HepG2 (cell line): ENCODE results near the gene C20orf96. TPM values are rescaled to one million over a fixed set of nuclear protein-coding genes. Genes with fewer than 3 reads are reported as not detected.
A peak's percentile ranks its signal among the peaks of the same experiment; 100 is the strongest.

Experiments
- FOXC1 ChIP-seq: sonication (generic); formaldehyde crosslinking; IDR thresholded peaks from 2 replicates; pipeline ENCODE4 v1.8.0; 2022; ENCODE audit warnings: mild to moderate bottlenecking, missing genetic modification reagents, borderline replicate concordance
- FOXP1 ChIP-seq, 2 experiments: fragments of 450-650 bp in 1 of 2; IDR thresholded peaks; 2 replicates each; pipeline ENCODE4 v1.6.1; 2017 to 2018; ENCODE audit warnings: antibody characterized with exemption in 1 of 2
- KMT2A ChIP-seq: sonication (generic); formaldehyde crosslinking; IDR thresholded peaks from 2 replicates; pipeline ENCODE4 v1.4.0; 2020; ENCODE audit warnings: missing genetic modification reagents
- MBD4 ChIP-seq: IDR thresholded peaks from 2 replicates; pipeline ENCODE4 v1.6.1; 2012; ENCODE audit warnings: low read length, inconsistent platforms, borderline replicate concordance
- MTA1 ChIP-seq: sonication (generic); formaldehyde crosslinking; IDR thresholded peaks from 2 replicates; pipeline ENCODE4 v1.4.0; 2020; ENCODE audit warnings: missing genetic modification reagents, mild to moderate bottlenecking, borderline replicate concordance
- NCOA1 ChIP-seq: sonication (generic); formaldehyde crosslinking; IDR thresholded peaks from 2 replicates; pipeline ENCODE4 v1.9.0; 2021; ENCODE audit warnings: missing genetic modification reagents
- SP2 ChIP-seq: sonication (generic); formaldehyde crosslinking; IDR thresholded peaks from 2 replicates; pipeline ENCODE4 v1.5.1; 2020; ENCODE audit warnings: mild to moderate bottlenecking, missing genetic modification reagents
- TRIM24 ChIP-seq: sonication (generic); formaldehyde crosslinking; IDR thresholded peaks from 2 replicates; pipeline ENCODE4 v1.8.0; 2022; ENCODE audit warnings: mild to moderate bottlenecking, missing genetic modification reagents
- ZFP36L1 ChIP-seq: sonication (generic); formaldehyde crosslinking; IDR thresholded peaks from 2 replicates; pipeline ENCODE4 v1.8.0; 2022; ENCODE audit warnings: mild to moderate bottlenecking, missing genetic modification reagents, moderate library complexity
- ZNF10 ChIP-seq: sonication (generic); formaldehyde crosslinking; IDR thresholded peaks from 2 replicates; pipeline ENCODE4 v1.4.0; 2020; ENCODE audit warnings: mild to moderate bottlenecking, low read depth, missing genetic modification reagents, borderline replicate concordance
- ZNF143 ChIP-seq: sonication (generic); formaldehyde crosslinking; IDR thresholded peaks from 2 replicates; pipeline ENCODE4 v1.4.0; 2020; ENCODE audit warnings: missing genetic modification reagents
- ZNF207 ChIP-seq: fragments of 450-650 bp; IDR thresholded peaks from 2 replicates; pipeline ENCODE4 v1.6.1; 2016; ENCODE audit warnings: antibody characterized with exemption, borderline replicate concordance
- ZNF567 ChIP-seq: sonication (generic); formaldehyde crosslinking; IDR thresholded peaks from 2 replicates; pipeline ENCODE4 v1.8.1; 2023; ENCODE audit warnings: mild to moderate bottlenecking, missing genetic modification reagents, borderline replicate concordance
- ZNF629 ChIP-seq: sonication (generic); formaldehyde crosslinking; conservative IDR thresholded peaks from 2 replicates; pipeline ENCODE4 v1.5.0; 2020; ENCODE audit warnings: missing genetic modification reagents
- polyA plus RNA-seq, 8 experiments: library from polyadenylated mRNA; depleted of rRNA in 3 of 8; stranded (reverse) in 7 of 8; unstranded in 1 of 8; fragments of >200 nt; fragmentation: Illumina TruSeq in 4 of 8; extraction: Trizol in 4 of 8; gene quantifications; 2 replicates each; pipeline versions ENCODE4 v1.2.1 to v1.2.3, GENCODE V29; 2011 to 2016; ENCODE audit warnings: low read depth in 4 of 8, missing spikeins in 1 of 8, mixed read lengths in 1 of 8; ENCODE audit not compliant: insufficient read depth in 1 of 8
- total RNA-seq, 5 experiments: library from RNA; depleted of rRNA; stranded (reverse); fragments of >200 nt; fragmentation: Illumina TruSeq; extraction: Trizol; gene quantifications; 2 replicates each; pipeline ENCODE4 v1.2.3, GENCODE V29; 2016; ENCODE audit warnings: low read depth in 1 of 5
- TF ChIP-seq, protein P1 (sequence below): sonication (generic); IDR thresholded peaks from 2 replicates; pipeline ENCODE4 v1.6.1; 2016; ENCODE audit warnings: low read depth, borderline replicate concordance
- TF ChIP-seq, protein P2 (sequence below): IDR thresholded peaks from 2 replicates; pipeline ENCODE4 v1.6.1; 2016; ENCODE audit warnings: low read depth
- TF ChIP-seq, protein P3 (sequence below): sonication (generic); formaldehyde crosslinking; IDR thresholded peaks from 2 replicates; pipeline ENCODE4 v1.4.0; 2020; ENCODE audit warnings: missing genetic modification reagents
- TF ChIP-seq, protein P4 (sequence below): sonication (generic); formaldehyde crosslinking; IDR thresholded peaks from 2 replicates; pipeline ENCODE4 v1.9.0; 2021; ENCODE audit warnings: mild to moderate bottlenecking, missing genetic modification reagents

Gene C20orf96
- total and polyA plus RNA-seq, 2 of the 13 experiments (the other 11 are each of a cell fraction or from before 2014, with no cell fraction given), result 3.8 to 20.6 TPM

DNA sequence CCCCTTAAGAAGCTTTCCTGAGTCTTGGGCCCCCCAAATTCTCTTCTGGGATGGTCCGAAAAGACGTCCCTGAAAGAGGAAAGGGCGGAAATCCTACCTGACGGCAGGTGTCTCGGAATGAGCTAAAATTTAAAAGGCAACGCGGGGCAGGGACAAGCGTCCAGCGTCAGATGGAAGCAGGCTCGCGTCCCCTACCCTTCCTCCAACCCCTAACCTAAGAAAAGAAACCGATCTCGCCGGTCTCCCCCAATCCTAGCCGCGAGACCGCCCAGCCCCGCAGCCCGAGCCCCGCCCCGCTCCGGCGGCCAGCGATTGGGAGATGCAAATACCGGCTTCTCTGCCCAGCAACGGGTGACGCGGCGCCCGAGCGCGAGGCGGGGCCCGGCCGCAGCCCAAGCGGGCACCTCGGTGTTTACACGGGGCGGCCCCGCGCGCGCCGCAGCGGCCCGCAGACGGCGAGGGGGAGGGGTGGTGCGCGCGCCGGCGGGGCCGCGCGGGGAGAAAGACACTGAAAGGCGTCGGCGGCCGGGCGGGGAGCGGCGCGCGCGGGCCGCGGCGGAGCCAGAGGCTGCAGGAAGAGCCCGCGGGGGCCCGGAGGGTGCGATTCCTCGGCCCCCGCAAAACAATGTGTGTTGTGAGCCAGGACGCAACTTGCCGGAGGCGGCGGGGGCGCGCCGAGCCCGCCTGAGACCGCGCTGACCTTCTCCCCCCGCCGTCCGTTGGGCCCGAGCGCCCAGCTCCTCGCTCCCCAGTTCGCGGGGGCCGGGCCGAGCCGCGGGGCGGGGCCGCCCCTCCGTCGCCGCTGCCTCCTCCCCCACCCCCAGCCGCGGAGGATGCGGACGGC lies 34.7 kb upstream of the C20orf96 start, which contains the start of gene SOX12 (continued):
- TF ChIP-seq ZNF629 (CRISPR knock-in tag), result no peak; the same call in 1 of the 2 replicates
- no peak for TF ChIP-seq FOXC1
- TF ChIP-seq SP2 (CRISPR knock-in tag), result peak; percentile 35; the same call in 1 of the 2 replicates
- no peak for TF ChIP-seq MTA1 (CRISPR knock-in tag)
- TF ChIP-seq, protein P1, sequence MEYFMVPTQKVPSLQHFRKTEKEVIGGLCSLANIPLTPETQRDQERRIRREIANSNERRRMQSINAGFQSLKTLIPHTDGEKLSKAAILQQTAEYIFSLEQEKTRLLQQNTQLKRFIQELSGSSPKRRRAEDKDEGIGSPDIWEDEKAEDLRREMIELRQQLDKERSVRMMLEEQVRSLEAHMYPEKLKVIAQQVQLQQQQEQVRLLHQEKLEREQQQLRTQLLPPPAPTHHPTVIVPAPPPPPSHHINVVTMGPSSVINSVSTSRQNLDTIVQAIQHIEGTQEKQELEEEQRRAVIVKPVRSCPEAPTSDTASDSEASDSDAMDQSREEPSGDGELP, result no peak
- TF ChIP-seq FOXP1 (IDR thresholded peaks at IDR 0.05), result no peak
- no peak for TF ChIP-seq FOXP1 (CRISPR knock-in tag; IDR thresholded peaks at IDR 0.05)
- TF ChIP-seq, protein P2, sequence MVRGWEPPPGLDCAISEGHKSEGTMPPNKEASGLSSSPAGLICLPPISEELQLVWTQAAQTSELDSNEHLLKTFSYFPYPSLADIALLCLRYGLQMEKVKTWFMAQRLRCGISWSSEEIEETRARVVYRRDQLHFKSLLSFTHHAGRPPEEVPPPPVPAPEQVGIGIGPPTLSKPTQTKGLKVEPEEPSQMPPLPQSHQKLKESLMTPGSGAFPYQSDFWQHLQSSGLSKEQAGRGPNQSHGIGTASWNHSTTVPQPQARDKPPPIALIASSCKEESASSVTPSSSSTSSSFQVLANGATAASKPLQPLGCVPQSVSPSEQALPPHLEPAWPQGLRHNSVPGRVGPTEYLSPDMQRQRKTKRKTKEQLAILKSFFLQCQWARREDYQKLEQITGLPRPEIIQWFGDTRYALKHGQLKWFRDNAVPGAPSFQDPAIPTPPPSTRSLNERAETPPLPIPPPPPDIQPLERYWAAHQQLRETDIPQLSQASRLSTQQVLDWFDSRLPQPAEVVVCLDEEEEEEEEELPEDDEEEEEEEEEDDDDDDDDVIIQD (CRISPR knock-in tag), result no peak
- TF ChIP-seq TRIM24 (CRISPR knock-in tag), result no peak
- TF ChIP-seq, protein P3, sequence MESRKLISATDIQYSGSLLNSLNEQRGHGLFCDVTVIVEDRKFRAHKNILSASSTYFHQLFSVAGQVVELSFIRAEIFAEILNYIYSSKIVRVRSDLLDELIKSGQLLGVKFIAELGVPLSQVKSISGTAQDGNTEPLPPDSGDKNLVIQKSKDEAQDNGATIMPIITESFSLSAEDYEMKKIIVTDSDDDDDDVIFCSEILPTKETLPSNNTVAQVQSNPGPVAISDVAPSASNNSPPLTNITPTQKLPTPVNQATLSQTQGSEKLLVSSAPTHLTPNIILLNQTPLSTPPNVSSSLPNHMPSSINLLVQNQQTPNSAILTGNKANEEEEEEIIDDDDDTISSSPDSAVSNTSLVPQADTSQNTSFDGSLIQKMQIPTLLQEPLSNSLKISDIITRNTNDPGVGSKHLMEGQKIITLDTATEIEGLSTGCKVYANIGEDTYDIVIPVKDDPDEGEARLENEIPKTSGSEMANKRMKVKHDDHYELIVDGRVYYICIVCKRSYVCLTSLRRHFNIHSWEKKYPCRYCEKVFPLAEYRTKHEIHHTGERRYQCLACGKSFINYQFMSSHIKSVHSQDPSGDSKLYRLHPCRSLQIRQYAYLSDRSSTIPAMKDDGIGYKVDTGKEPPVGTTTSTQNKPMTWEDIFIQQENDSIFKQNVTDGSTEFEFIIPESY (CRISPR knock-in tag), result no peak
- TF ChIP-seq ZNF567 (CRISPR knock-in tag), result no peak
- no peak for TF ChIP-seq MBD4
- TF ChIP-seq ZNF143, result 0 out of 2 replicates have a peak, but pooled peaks have one; percentile 10
- no peak for TF ChIP-seq ZNF10 (CRISPR knock-in tag)
- no peak; the same call in 1 of the 2 replicates for TF ChIP-seq KMT2A (CRISPR knock-in tag)
- TF ChIP-seq ZFP36L1 (CRISPR knock-in tag), result no peak; the same call in 1 of the 2 replicates
- no peak for TF ChIP-seq ZNF207
- no peak for TF ChIP-seq NCOA1 (CRISPR knock-in tag)
- TF ChIP-seq, protein P4, sequence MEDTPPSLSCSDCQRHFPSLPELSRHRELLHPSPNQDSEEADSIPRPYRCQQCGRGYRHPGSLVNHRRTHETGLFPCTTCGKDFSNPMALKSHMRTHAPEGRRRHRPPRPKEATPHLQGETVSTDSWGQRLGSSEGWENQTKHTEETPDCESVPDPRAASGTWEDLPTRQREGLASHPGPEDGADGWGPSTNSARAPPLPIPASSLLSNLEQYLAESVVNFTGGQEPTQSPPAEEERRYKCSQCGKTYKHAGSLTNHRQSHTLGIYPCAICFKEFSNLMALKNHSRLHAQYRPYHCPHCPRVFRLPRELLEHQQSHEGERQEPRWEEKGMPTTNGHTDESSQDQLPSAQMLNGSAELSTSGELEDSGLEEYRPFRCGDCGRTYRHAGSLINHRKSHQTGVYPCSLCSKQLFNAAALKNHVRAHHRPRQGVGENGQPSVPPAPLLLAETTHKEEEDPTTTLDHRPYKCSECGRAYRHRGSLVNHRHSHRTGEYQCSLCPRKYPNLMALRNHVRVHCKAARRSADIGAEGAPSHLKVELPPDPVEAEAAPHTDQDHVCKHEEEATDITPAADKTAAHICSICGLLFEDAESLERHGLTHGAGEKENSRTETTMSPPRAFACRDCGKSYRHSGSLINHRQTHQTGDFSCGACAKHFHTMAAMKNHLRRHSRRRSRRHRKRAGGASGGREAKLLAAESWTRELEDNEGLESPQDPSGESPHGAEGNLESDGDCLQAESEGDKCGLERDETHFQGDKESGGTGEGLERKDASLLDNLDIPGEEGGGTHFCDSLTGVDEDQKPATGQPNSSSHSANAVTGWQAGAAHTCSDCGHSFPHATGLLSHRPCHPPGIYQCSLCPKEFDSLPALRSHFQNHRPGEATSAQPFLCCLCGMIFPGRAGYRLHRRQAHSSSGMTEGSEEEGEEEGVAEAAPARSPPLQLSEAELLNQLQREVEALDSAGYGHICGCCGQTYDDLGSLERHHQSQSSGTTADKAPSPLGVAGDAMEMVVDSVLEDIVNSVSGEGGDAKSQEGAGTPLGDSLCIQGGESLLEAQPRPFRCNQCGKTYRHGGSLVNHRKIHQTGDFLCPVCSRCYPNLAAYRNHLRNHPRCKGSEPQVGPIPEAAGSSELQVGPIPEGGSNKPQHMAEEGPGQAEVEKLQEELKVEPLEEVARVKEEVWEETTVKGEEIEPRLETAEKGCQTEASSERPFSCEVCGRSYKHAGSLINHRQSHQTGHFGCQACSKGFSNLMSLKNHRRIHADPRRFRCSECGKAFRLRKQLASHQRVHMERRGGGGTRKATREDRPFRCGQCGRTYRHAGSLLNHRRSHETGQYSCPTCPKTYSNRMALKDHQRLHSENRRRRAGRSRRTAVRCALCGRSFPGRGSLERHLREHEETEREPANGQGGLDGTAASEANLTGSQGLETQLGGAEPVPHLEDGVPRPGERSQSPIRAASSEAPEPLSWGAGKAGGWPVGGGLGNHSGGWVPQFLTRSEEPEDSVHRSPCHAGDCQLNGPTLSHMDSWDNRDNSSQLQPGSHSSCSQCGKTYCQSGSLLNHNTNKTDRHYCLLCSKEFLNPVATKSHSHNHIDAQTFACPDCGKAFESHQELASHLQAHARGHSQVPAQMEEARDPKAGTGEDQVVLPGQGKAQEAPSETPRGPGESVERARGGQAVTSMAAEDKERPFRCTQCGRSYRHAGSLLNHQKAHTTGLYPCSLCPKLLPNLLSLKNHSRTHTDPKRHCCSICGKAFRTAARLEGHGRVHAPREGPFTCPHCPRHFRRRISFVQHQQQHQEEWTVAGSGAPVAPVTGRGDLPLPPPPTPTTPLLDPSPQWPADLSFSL (CRISPR knock-in tag), result no peak
